ENCODE data around the gene OR2B6. TPM values are rescaled to one million over a fixed set of nuclear protein-coding genes. Genes with fewer than 3 reads are reported as not detected.
"Not testable (repeated sequence)": the region's sequence is repeated elsewhere in the genome, so short reads cannot be mapped to it uniquely, and the experiment has no call there.

OR2B6 gene
- under 1 TPM in 2 of 4 donors, not detected in 2; 0.26 to 0.32 TPM for polyA plus RNA-seq (ENCODE audit: insufficient read length in 4 of 4)

GRCh38 chr6:27956941-27957340 lies at the start of gene OR2B6:
Gene OR2B6, plus strand, starts transcription at chr6:27957241. Its CDS starts 0 bp downstream, at chr6:27957241.
- no peak for DNase-seq (ENCODE audit: low read depth in 4 of 4, low spot score in 3 of 4)

- no peak for DNase-seq (ENCODE audit: low read depth in 4 of 4, low spot score in 3 of 4)
These were observed 49.0 kb upstream of the OR2B6 start for GRCh38 chr6:27908017-27908416.

- no peak for DNase-seq (ENCODE audit: low read depth in 4 of 4, low spot score in 3 of 4)
These were observed 45.0 kb upstream of the OR2B6 start, which contains the start of gene OR2B2 for GRCh38 chr6:27911956-27912446. Gene OR2B2, minus strand, starts transcription at chr6:27912396. Its CDS starts 77 bp downstream, at chr6:27912319.

- DNase-seq (ENCODE audit: low read depth in 4 of 4, low spot score in 3 of 4): no peak
These were observed 34.1 kb upstream of the OR2B6 start for GRCh38 chr6:27922949-27923348.

- no peak for DNase-seq (ENCODE audit: low read depth in 4 of 4, low spot score in 3 of 4)
These were observed 32.9 kb upstream of the OR2B6 start for GRCh38 chr6:27924179-27924578.

- DNase-seq (ENCODE audit: low read depth in 4 of 4, low spot score in 3 of 4): not testable (repeated sequence)
These were observed 29.0 kb upstream of the OR2B6 start for GRCh38 chr6:27928041-27928440.

- not testable (repeated sequence) for DNase-seq (ENCODE audit: low read depth in 4 of 4, low spot score in 3 of 4)
These were observed 27.1 kb upstream of the OR2B6 start for GRCh38 chr6:27929930-27930329.

- DNase-seq (ENCODE audit: low read depth in 4 of 4, low spot score in 3 of 4): no peak
These were observed 25.8 kb upstream of the OR2B6 start for GRCh38 chr6:27931209-27931608.

- no peak for DNase-seq (ENCODE audit: low read depth in 4 of 4, low spot score in 3 of 4)
These were observed 16.3 kb upstream of the OR2B6 start for GRCh38 chr6:27940766-27941165.

GRCh38 chr6:27943072-27943471 lies 14.0 kb upstream of the OR2B6 start:
- not testable (repeated sequence) for DNase-seq (ENCODE audit: low read depth in 4 of 4, low spot score in 3 of 4)

GRCh38 chr6:27948237-27948636 lies 8.8 kb upstream of the OR2B6 start:
- no peak for DNase-seq (ENCODE audit: low read depth in 4 of 4, low spot score in 3 of 4)

GRCh38 chr6:27951040-27951439 lies 6.0 kb upstream of the OR2B6 start:
- DNase-seq (ENCODE audit: low read depth in 4 of 4, low spot score in 3 of 4): no peak

GRCh38 chr6:27957516-27957915 lies 475 bp downstream of the OR2B6 start:
- no peak for DNase-seq (ENCODE audit: low read depth in 4 of 4, low spot score in 3 of 4)

- no peak for DNase-seq (ENCODE audit: low read depth in 4 of 4, low spot score in 3 of 4)
These were observed 5.5 kb downstream of the OR2B6 start for GRCh38 chr6:27962506-27962905.

- DNase-seq (ENCODE audit: low read depth in 4 of 4, low spot score in 3 of 4): no peak
These were observed 9.0 kb downstream of the OR2B6 start for GRCh38 chr6:27966044-27966443.

GRCh38 chr6:27966816-27967426 lies 9.9 kb downstream of the OR2B6 start:
- DNase-seq (ENCODE audit: low read depth in 4 of 4, low spot score in 3 of 4): no peak

GRCh38 chr6:27970444-27970843 lies 13.4 kb downstream of the OR2B6 start:
- DNase-seq (ENCODE audit: low read depth in 4 of 4, low spot score in 3 of 4): no peak

GRCh38 chr6:27972750-27973149 lies 15.7 kb downstream of the OR2B6 start:
- DNase-seq (ENCODE audit: low read depth in 4 of 4, low spot score in 3 of 4): no peak

- DNase-seq (ENCODE audit: low read depth in 4 of 4, low spot score in 3 of 4): no peak
These were observed 20.3 kb downstream of the OR2B6 start for GRCh38 chr6:27977387-27977786.

- no peak for DNase-seq (ENCODE audit: low read depth in 4 of 4, low spot score in 3 of 4)
These were observed 21.7 kb downstream of the OR2B6 start for GRCh38 chr6:27978705-27979104.

GRCh38 chr6:27980111-27980510 lies 23.1 kb downstream of the OR2B6 start:
- no peak for DNase-seq (ENCODE audit: low read depth in 4 of 4, low spot score in 3 of 4)

- no peak for DNase-seq (ENCODE audit: low read depth in 4 of 4, low spot score in 3 of 4)
These were observed 30.1 kb downstream of the OR2B6 start for GRCh38 chr6:27986928-27987725.
